HG02759 (cell line): Measurements from ENCODE around the gene ISLR2.

Experiments
- ATAC-seq: cut with Tn5 transposase; IDR thresholded peaks from one replicate; pipeline ENCODE4 v1.9.1; 2021; ENCODE audit warnings: mild to moderate bottlenecking, moderate library complexity; ENCODE audit not compliant: unreplicated experiment

ISLR2 gene

GRCh38 chr15:74175271-74176191, 45.1 kb downstream of the ISLR2 start:
- no peak for ATAC-seq

DNA sequence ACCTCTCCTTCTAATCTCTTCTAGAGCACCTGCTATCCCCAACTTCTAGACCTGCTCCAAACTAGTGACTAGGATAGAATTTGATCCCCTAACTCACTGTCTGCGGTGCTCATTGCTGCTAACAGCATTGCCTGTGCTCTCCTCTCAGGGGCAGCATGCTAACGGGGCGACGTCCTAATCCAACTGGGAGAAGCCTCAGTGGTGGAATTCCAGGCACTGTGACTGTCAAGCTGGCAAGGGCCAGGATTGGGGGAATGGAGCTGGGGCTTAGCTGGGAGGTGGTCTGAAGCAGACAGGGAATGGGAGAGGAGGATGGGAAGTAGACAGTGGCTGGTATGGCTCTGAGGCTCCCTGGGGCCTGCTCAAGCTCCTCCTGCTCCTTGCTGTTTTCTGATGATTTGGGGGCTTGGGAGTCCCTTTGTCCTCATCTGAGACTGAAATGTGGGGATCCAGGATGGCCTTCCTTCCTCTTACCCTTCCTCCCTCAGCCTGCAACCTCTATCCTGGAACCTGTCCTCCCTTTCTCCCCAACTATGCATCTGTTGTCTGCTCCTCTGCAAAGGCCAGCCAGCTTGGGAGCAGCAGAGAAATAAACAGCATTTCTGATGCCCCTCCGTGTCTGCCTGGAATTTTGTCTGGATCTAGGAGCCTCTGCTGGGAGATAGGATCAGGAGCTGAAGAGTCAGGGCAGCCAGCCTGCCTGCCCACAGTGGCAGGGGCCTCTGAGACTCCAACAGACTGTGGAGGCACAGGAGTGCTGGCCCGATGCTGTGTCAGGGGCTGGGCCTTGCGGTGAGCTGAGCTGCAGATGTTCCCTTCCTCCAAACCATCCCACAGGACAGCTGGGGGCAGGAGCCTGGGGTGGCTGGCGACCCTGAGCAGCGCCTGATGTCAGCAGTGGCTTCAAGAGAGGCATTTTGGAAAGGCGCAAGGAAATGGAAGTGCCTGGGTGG, 46.2 kb downstream of the ISLR2 start:
- no peak for ATAC-seq

DNA sequence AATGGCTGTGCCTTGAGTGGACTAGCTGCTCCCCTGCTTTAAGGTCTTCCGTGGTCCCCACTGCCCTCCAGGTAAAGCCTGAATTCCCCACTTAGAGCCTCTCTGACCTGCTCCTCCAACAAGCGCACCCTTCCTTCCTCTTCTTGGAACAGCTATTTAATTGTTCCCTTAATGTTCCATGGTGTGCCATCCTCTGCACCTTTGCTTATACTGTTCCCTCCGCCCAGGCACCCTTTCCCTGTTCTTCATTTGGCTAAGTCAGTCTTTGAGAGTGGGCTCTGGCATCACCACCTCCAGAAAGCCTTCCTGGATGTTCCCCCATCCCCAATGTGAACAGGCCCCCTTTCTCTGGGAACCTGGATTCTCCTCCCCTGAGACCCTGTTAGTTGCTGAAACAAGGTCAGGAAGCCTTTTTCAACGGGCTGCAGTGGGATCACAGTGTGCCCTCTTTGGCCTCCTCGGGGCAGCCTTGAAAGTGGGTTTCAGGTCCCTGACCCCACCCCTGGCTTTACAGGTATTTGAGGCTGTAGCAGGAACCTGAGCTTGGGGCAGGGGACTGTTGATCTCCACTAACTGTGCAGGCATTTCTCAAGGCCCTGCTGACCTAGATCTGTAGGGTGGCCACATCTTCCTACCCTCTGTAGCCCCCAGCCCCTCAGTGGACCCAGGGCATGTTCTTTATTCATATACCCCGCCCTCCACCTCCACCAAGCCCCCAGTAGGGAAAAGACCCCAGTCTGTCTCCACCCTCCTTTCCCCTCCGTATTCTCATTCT, 48.1 kb downstream of the ISLR2 start:
- ATAC-seq, result no peak

- ATAC-seq, result no peak
Measured at GRCh38 chr15:74179101-74179841, 48.9 kb downstream of the ISLR2 start.

GRCh38 chr15:74179983-74180880, 49.8 kb downstream of the ISLR2 start:
- ATAC-seq, result no peak

DNA sequence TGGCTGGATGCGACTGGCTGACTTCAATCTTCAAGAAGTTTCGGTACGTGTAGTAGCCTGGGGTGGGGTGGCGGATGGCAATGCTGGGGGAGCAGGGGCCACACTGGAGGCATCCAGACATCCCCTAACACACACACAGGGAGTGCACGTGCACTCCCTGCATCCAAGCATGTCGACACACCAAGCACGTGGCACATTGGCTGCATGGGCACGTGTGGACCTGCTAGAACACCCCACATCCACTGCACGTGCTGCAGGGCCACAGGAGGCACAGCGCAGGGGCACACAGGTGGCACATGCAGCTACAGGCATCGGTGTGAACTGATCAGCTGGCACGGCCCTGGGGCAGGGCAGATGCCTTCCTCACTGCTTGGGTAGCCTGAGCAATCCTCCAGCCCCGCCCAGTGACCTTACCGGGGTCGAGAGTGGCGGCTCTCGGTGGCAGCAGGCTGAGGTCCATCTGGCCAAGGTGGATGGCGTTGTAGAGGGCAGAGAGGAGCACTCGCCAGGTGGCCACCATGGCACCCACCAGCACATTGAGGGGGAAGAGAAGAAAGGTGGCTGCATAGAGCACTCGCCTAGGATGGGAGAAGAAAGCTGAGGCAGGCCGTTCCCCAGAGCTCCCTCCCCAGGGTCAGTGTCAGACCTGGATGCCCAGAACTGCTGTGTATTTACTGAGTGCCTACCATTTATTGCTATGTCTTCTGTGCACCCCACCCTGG, 50.7 kb downstream of the ISLR2 start:
- ATAC-seq, result no peak

DNA sequence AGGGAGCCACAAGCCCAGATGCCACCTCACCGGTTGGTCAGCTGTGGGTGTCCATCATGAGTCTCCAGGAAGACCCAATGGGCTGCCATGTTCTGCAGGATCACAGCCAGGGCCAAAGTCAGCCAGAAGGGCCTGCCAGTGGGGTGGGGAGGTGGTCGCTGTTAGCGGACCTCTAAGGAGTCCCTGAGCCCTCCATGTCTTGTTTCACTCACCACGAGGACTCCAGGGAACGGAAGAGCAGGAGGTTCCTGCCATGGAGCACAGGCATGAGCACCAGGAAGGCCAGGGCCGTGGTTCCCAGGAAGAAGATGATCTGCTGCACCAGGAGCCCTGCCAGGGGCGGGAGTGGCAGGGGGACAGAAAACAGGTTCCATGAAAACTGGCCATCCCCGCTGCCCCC, 51.7 kb downstream of the ISLR2 start:
- ATAC-seq, result no peak

DNA sequence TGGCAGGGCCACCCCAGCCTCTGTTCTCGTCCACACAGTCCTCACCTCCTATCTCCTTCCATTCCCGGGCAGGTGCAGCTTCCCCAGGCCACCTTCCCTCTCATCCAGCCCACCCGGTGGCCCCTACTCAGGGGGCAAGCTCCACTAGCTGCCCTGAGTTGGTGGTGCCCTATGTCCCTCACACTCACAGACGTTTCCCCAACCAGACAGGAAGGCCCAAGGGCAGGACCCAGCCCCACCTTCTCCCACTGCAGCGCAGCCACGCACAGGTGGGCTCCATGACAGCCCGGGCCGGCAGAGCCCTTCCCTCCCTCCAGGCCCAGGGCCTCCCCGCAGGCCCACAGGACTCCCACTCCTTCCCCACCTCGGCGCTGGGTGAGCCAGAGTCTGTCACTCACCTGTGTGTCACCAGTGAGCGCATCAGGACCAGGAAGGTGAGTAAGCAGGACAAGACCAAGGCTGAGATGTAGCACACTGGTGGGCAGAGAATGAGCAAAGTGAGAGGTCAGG, 54.3 kb downstream of the ISLR2 start:
- ATAC-seq, result no peak

GRCh38 chr15:74185710-74186348, 55.4 kb downstream of the ISLR2 start:
- ATAC-seq, result no peak
